Vagina (tissue), 2 donors: Measurements from ENCODE around the gene C11orf98.

ENCODE experiments used
- POLR2A ChIP-seq, 2 donors: fragments of 450-650 bp; IDR thresholded peaks; one replicate each; pipeline ENCODE4 v1.6.1; 2017; ENCODE audit warnings: antibody characterized with exemption in 2 of 2, mild to moderate bottlenecking in 2 of 2, moderate library complexity in 2 of 2
- TF ChIP-seq, protein P1 (sequence below), 3 experiments: fragments of 450-650 bp in 2 of 3; fragments of 200-600 bp in 1 of 3; sonication (generic) in 1 of 3; IDR thresholded peaks; one replicate each; pipeline ENCODE4 v1.5.1; 2017 to 2019; ENCODE audit warnings: antibody characterized with exemption in 3 of 3, mild to moderate bottlenecking in 2 of 3, moderate library complexity in 2 of 3

DNA sequence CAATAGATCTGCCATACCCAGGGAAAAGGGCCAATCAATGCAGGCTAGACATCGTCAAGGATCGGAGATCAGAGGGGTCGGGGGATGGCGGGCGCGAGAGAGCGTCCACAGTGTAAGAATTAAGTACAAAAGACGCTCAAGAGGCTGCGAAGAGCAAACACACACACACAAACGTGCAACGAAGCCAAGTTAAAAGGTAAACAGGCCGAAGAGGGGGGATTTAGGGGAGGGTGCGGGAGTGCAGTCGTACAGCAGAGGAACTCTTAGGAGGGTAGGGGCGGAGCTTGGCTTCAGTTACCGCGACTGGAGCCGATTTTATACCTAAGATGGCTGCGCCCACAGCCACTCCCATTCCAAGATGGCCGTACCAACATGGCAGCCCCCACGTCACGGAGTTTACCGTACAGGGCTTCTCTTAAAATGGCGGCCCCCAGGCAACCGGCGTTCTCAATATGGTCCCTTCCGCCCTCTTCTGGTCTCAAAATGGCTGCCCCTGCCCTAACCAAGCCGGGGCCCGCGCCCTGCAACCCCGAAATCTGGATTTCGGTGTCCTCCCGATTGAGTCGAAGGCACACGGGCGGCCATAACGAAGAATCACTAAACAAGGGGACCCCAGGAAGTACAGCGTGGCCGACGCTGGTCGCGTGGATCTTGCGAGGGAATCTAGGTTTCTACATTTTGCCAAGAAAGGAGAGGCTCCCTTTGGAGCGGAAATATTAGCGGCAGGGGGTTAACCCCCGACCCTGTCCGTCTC is 44.4 kb upstream of the C11orf98 start:
- TF ChIP-seq, protein P1, sequence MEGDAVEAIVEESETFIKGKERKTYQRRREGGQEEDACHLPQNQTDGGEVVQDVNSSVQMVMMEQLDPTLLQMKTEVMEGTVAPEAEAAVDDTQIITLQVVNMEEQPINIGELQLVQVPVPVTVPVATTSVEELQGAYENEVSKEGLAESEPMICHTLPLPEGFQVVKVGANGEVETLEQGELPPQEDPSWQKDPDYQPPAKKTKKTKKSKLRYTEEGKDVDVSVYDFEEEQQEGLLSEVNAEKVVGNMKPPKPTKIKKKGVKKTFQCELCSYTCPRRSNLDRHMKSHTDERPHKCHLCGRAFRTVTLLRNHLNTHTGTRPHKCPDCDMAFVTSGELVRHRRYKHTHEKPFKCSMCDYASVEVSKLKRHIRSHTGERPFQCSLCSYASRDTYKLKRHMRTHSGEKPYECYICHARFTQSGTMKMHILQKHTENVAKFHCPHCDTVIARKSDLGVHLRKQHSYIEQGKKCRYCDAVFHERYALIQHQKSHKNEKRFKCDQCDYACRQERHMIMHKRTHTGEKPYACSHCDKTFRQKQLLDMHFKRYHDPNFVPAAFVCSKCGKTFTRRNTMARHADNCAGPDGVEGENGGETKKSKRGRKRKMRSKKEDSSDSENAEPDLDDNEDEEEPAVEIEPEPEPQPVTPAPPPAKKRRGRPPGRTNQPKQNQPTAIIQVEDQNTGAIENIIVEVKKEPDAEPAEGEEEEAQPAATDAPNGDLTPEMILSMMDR (IDR thresholded peaks at IDR 0.05), result peak in 1 of 3 experiments; percentile 10
- TF ChIP-seq POLR2A (IDR thresholded peaks at IDR 0.05), result peak in 1 of 2 donors; percentile 34
